GM23248 (cell line): ENCODE measurements around the gene CLDN15.

Source experiments
- EZH2 ChIP-seq: fragments of 200-600 bp; sonication (generic); IDR thresholded peaks from 2 replicates; pipeline ENCODE4 v1.6.1; 2018; ENCODE audit warnings: antibody characterized with exemption, mild to moderate bottlenecking; ENCODE audit not compliant: insufficient read depth, poor library complexity, severe bottlenecking
- EZH2phosphoT487 ChIP-seq: fragments of 200-600 bp; sonication (generic); IDR thresholded peaks from 2 replicates; pipeline ENCODE4 v1.6.1; 2018; ENCODE audit warnings: antibody characterized with exemption, moderate library complexity, mild to moderate bottlenecking, low read depth; ENCODE audit not compliant: insufficient read depth

DNA sequence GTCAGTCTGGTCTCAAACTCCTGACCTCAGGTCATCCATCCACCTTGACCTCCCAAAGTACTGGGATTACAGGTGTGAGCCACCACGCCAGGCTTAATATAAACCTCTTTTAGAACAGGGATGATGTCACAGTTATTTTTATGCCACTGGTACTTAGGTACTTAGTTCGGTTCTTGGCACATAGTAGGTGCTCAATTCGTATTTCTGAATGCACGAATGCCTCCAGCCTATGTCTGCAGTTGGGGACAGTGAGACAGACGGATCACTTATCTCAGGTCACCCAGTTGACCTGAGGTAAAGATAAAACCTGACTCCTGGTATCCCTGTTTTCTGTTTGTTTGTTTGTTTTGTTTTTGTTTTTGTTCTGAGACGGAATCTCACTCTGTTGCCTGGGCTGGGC, 51.4 kb downstream of the CLDN15 start:
- TF ChIP-seq EZH2: no peak
- no peak for TF ChIP-seq EZH2phosphoT487
